B cell (primary cell): ENCODE results near the gene FAM114A2. TPM values are rescaled to one million over a fixed set of nuclear protein-coding genes. Genes with fewer than 3 reads are reported as not detected.

Source experiments
- ATAC-seq: fragments of 200-7000 bp; cut with Tn5 transposase; one replicate; pipeline ENCODE4 v1.10.0; 2021; ENCODE audit warnings: low read depth, mild to moderate bottlenecking, moderate number of reproducible peaks, moderate library complexity
- CTCF ChIA-PET: fragments of 350-600 bp; sonication (Branson Sonifier 250); formaldehyde crosslinking; loops from one replicate; lab custom pipeline; 2021; ENCODE audit warnings: antibody characterized with exemption, inconsistent platforms; lab: Charles Lee
- POLR2A ChIA-PET: fragments of 350-600 bp; sonication (Branson Sonifier 250); formaldehyde crosslinking; loops from one replicate; lab custom pipeline; 2021; ENCODE audit warnings: antibody characterized with exemption; lab: Charles Lee
- DNase-seq: peaks from one replicate; pipeline ENCODE4 v3.0.0; 2013
- H2AFZ ChIP-seq: 2 replicates; pipeline ENCODE4 v1.6.1; 2012; ENCODE audit warnings: mild to moderate bottlenecking, low read depth, low read length; ENCODE audit not compliant: insufficient read depth, poor library complexity, severe bottlenecking
- H3K27ac ChIP-seq, 2 donors: 1 replicate in 1 of 2; 2 replicates in 1 of 2; pipeline ENCODE4 v1.5.1; 2012 to 2013; ENCODE audit warnings: low read length in 2 of 2, mild to moderate bottlenecking in 2 of 2, moderate library complexity in 1 of 2
- H3K27me3 ChIP-seq, 4 experiments: fragments of 200-600 bp in 1 of 4; sonication (generic) in 1 of 4; replicated peaks in 1 of 4; 1 replicate in 2 of 4; 2 replicates in 2 of 4; pipeline versions ENCODE4 v1.6.1 to v1.7.0; 2013 to 2016; ENCODE audit warnings: low read length in 3 of 4, mild to moderate bottlenecking in 2 of 4, mixed read lengths in 1 of 4, moderate library complexity in 1 of 4; ENCODE audit not compliant: insufficient read depth in 4 of 4, control insufficient read depth in 3 of 4; ENCODE audit errors: control extremely low read depth in 1 of 4
- H3K36me3 ChIP-seq, 2 experiments: replicated peaks in 1 of 2; 1 replicate in 1 of 2; 2 replicates in 1 of 2; pipeline versions ENCODE4 v1.6.1 to v1.7.1; 2013; ENCODE audit warnings: low read length in 1 of 2; ENCODE audit not compliant: insufficient read depth in 2 of 2, control insufficient read depth in 1 of 2; ENCODE audit errors: control extremely low read depth in 1 of 2, extremely low read depth in 1 of 2
- H3K4me1 ChIP-seq, 2 donors: fragments of 200-600 bp in 1 of 2; sonication (generic) in 1 of 2; 1 replicate in 1 of 2; 2 replicates in 1 of 2; pipeline versions ENCODE4 v1.5.1 to v1.6.1; 2013 to 2017; ENCODE audit warnings: low read length in 2 of 2; ENCODE audit not compliant: control insufficient read depth in 2 of 2, insufficient read depth in 2 of 2
- H3K4me2 ChIP-seq: replicated peaks from 2 replicates; pipeline ENCODE3; 2012; ENCODE audit warnings: mild to moderate bottlenecking, low read depth, low read length; ENCODE audit not compliant: poor library complexity, severe bottlenecking
- H3K4me3 ChIP-seq, 5 experiments: fragments of 200-600 bp in 1 of 5; sonication (generic) in 1 of 5; 1 replicate in 3 of 5; 2 replicates in 2 of 5; pipeline versions ENCODE4 v1.5.1 to v1.7.0; 2011 to 2016; ENCODE audit warnings: low read length in 4 of 5, mild to moderate bottlenecking in 4 of 5, low read depth in 2 of 5, control low read depth in 1 of 5, moderate library complexity in 1 of 5; ENCODE audit not compliant: insufficient read depth in 1 of 5; ENCODE audit errors: control extremely low read depth in 1 of 5, extremely low read depth in 1 of 5
- H3K79me2 ChIP-seq: fragments of 200-600 bp; sonication (generic); one replicate; pipeline ENCODE4 v1.6.0; 2016; ENCODE audit warnings: low read length; ENCODE audit not compliant: control insufficient read depth, insufficient read depth
- H3K9ac ChIP-seq: fragments of 200-600 bp; sonication (generic); 2 replicates; pipeline ENCODE4 v1.6.1; 2017; ENCODE audit warnings: mild to moderate bottlenecking, low read length, moderate library complexity
- H3K9me3 ChIP-seq, 3 donors: one replicate each; pipeline versions ENCODE4 v1.6.1 to v1.7.1; 2013; ENCODE audit warnings: low read length in 2 of 3; ENCODE audit not compliant: control insufficient read depth in 2 of 3, insufficient read depth in 1 of 3; ENCODE audit errors: control extremely low read depth in 1 of 3
- H4K20me1 ChIP-seq: 2 replicates; pipeline ENCODE4 v1.6.0; 2012; ENCODE audit warnings: mild to moderate bottlenecking, low read length; ENCODE audit not compliant: insufficient read depth, control insufficient read depth, poor library complexity, severe bottlenecking
- H3K27ac Mint-ChIP-seq: one replicate; pipeline ENCODE4 v1.8.0; 2021; ENCODE audit warnings: mixed read lengths
- H3K27me3 Mint-ChIP-seq: one replicate; pipeline ENCODE4 v1.8.0; 2021; ENCODE audit warnings: mixed read lengths
- H3K4me1 Mint-ChIP-seq: one replicate; pipeline ENCODE4 v1.8.0; 2021; ENCODE audit warnings: mixed read lengths
- H3K4me3 Mint-ChIP-seq: one replicate; pipeline ENCODE4 v1.8.0; 2021; ENCODE audit warnings: mixed read lengths
- H3K9me3 Mint-ChIP-seq: one replicate; pipeline ENCODE4 v1.8.0; 2022; ENCODE audit warnings: mixed read lengths; ENCODE audit not compliant: insufficient read depth
- CTCF ChIP-seq: fragments of 200-600 bp; IDR thresholded peaks from one replicate; pipeline ENCODE4 v1.8.0; 2022; ENCODE audit warnings: antibody characterized with exemption, mild to moderate bottlenecking
- EZH2 ChIP-seq: IDR thresholded peaks from 2 replicates; pipeline ENCODE4 v1.6.1; 2012; ENCODE audit warnings: borderline replicate concordance, low read depth, mild to moderate bottlenecking, moderate library complexity, low read length; ENCODE audit not compliant: insufficient read depth, poor library complexity, severe bottlenecking
- WGBS: methylation state at CpG from one replicate; pipeline ENCODE4 v1.1.5; 2013; ENCODE audit warnings: missing lambda C conversion rate; ENCODE audit not compliant: insufficient coverage; 5-methylcytosine and 5-hydroxymethylcytosine counted together
- intact Hi-C: fragments of 100-400 bp; cut with micrococcal nuclease; formaldehyde crosslinking; loops from one replicate; pipeline ENCODE4 v1.10.0; 2022
- polyA plus RNA-seq: library from polyadenylated mRNA; depleted of rRNA; stranded (reverse); fragments of >200 nt; gene quantifications from 2 replicates; pipeline ENCODE4 v1.2.3, GENCODE V29; 2012
- total RNA-seq, 2 donors: library from RNA; stranded (reverse); fragments of 120-200 nt in 1 of 2; gene quantifications; 1 replicate in 1 of 2; 2 replicates in 1 of 2; pipeline versions ENCODE4 v1.2.3 to v1.2.4, GENCODE V29; 2013 to 2022

FAM114A2 gene
- total and polyA plus RNA-seq, 2 donors (not counting 1 experiment from before 2014, with no cell fraction given): 6.0 to 34.2 TPM

GRCh38 chr5:154087260-154087659, 48.5 kb upstream of the FAM114A2 start:
- Histone ChIP-seq H3K4me3 (no peak overlapping the region), H3K79me2 (no peaks in the 10 kb centered on the region), H4K20me1 (no peaks in the 10 kb centered on the region), H3K4me2 (no peak overlapping the region), H2AFZ (no peak overlapping the region), H3K36me3 (no peaks in the 10 kb centered on the region), H3K9ac (no peak overlapping the region), H3K4me1 (no peaks in the 10 kb centered on the region), H3K9me3 (no peaks in the 10 kb centered on the region), H3K27ac (no peak overlapping the region), H3K27me3 (peaks cover 0 to 11% (median 8%) of the 10 kb centered on the region in 4 experiments)
- no peak for ATAC-seq
- Mint-ChIP-seq H3K4me1 (no peaks in the 10 kb centered on the region), H3K4me3 (no peak overlapping the region), H3K9me3 (no peaks in the 10 kb centered on the region), H3K27ac (no peak overlapping the region), H3K27me3 (peaks cover 28% of the 10 kb centered on the region)
- POLR2A ChIA-PET: no interaction called here
- no peak for TF ChIP-seq EZH2
- no peak for TF ChIP-seq CTCF
- intact Hi-C loops: no loop called here
- CTCF ChIA-PET: interaction anchor here (2.6 kb wide), 1 partner anchor 15 kb away, joined by 20 read pairs; no protein-coding TSS in a partner anchor
- DNase-seq: no peak
- WGBS: 80% methylated on average over 1 of the region's 2 CpGs

- no peak overlapping the region for H3K27ac ChIP-seq
- H2AFZ ChIP-seq: no peak overlapping the region
- intact Hi-C loops: no loop called here
- Mint-ChIP-seq H3K27ac (no peak overlapping the region), H3K4me1 (no peaks in the 10 kb centered on the region), H3K9me3 (no peaks in the 10 kb centered on the region), H3K4me3 (no peak overlapping the region), H3K27me3 (peaks cover 25% of the 10 kb centered on the region)
- CTCF ChIA-PET: interaction anchor here (2.6 kb wide), 1 partner anchor 14 kb away, joined by 20 read pairs; no protein-coding TSS in a partner anchor
- no CpG with 5 or more reads among the region's 4 CpGs for WGBS
- H3K79me2 ChIP-seq: no peaks in the 10 kb centered on the region
- no peak overlapping the region for H3K9ac ChIP-seq
- no peak overlapping the region for H3K4me3 ChIP-seq
- peaks cover 0 to 8% (median 5%) of the 10 kb centered on the region in 4 experiments for H3K27me3 ChIP-seq
- POLR2A ChIA-PET: no interaction called here
- H3K9me3 ChIP-seq: no peaks in the 10 kb centered on the region
- DNase-seq (no peak), ATAC-seq (no peak)
- no peak overlapping the region for H3K4me2 ChIP-seq
- H3K36me3 ChIP-seq: no peaks in the 10 kb centered on the region
- H3K4me1 ChIP-seq: no peaks in the 10 kb centered on the region
- TF ChIP-seq EZH2 (no peak), CTCF (no peak)
- no peaks in the 10 kb centered on the region for H4K20me1 ChIP-seq
Measured at GRCh38 chr5:154086641-154087040, 47.9 kb upstream of the FAM114A2 start.
